Activated CD4-positive, alpha-beta memory T cell treated with anti-CD3 and anti-CD28 coated beads for 36 hours (primary cell): ENCODE results near the gene ARNT2. TPM values are rescaled to one million over a fixed set of nuclear protein-coding genes. Genes with fewer than 3 reads are reported as not detected.

Experiments
- CTCF ChIA-PET: fragments of 350-600 bp; sonication (Branson Sonifier 250); formaldehyde crosslinking; loops from one replicate; lab custom pipeline; 2021; ENCODE audit warnings: antibody characterized with exemption, inconsistent platforms; lab: Charles Lee
- POLR2A ChIA-PET: fragments of 350-600 bp; sonication (Branson Sonifier 250); formaldehyde crosslinking; loops from one replicate; lab custom pipeline; 2021; ENCODE audit warnings: antibody characterized with exemption; lab: Charles Lee
- DNase-seq: peaks from one replicate; pipeline ENCODE4 v3.0.0-alpha.2; 2020
- H3K27ac Mint-ChIP-seq: one replicate; pipeline ENCODE4 v1.8.0; 2021; ENCODE audit warnings: mixed read lengths
- H3K27me3 Mint-ChIP-seq: one replicate; pipeline ENCODE4 v1.8.0; 2021; ENCODE audit warnings: mixed read lengths
- H3K36me3 Mint-ChIP-seq: one replicate; pipeline ENCODE4 v1.8.0; 2021; ENCODE audit warnings: mixed read lengths
- H3K4me1 Mint-ChIP-seq: one replicate; pipeline ENCODE4 v1.8.0; 2021; ENCODE audit warnings: low read depth, mixed read lengths
- H3K4me3 Mint-ChIP-seq: one replicate; pipeline ENCODE4 v1.8.0; 2021; ENCODE audit warnings: mild to moderate bottlenecking, mixed read lengths
- H3K9me3 Mint-ChIP-seq: one replicate; pipeline ENCODE4 v1.8.0; 2021; ENCODE audit warnings: mixed read lengths
- intact Hi-C: fragments of 100-400 bp; cut with micrococcal nuclease; formaldehyde crosslinking; loops from one replicate; pipeline ENCODE4 v1.15.1; 2023
- total RNA-seq, 2 experiments: library from RNA; stranded (reverse); gene quantifications; one replicate each; pipeline ENCODE4 v1.2.3, GENCODE V29; 2021

The ARNT2 gene
- total RNA-seq, 2 experiments from 2014 or later, result 0.10 to 0.38 TPM

DNA sequence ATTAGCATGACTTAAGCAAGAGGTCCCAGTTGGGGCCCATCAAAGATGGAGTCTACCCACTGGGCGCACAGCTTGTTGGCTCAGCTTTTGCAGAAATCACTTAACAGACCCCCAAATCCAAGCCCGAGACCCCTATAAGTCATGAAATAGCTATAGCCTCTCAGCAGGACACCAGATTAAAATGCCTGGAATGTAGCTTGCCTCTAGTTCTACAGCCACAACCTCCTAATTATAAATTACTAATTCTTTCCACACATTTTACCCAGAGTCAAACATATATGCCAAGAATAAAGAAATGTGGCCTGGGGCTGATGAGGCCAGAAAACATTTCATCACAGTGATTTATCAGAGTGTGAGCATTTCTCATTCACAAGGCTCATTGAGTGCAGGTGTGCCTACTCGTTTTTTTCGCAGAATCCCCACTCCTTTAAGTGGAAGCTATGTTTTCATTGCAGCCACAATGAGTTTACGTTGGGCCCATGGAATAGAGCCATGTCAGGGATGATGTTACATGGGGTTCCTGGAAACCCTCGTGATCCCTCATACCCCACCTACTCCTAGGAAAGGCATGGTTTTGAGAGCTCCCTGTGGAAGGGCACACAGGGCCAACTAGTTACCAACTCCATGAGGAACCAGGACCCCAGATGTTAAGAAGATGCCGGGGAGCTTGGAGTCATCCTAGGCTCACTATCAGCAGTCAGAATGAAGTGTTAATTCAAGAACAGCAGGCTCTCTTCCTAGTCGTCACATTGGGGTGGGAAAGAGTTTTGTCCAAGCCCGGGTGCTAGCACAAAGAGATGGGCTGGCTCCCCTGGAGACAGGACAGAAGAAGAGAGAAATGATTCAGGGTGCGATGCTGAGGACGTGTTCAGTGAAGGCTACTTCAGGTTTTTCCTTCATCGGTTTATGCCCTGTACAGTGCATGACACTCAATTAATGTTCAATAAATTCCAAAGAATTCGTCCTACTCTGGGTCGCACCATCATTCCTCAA is 200.7 kb downstream of the ARNT2 start:
- POLR2A ChIA-PET, result no interaction called here
- Mint-ChIP-seq H3K36me3 (no peaks in the 10 kb centered on the region), H3K4me3 (no peak overlapping the region), H3K27ac (no peak overlapping the region), H3K9me3 (no peaks in the 10 kb centered on the region), H3K27me3 (peaks cover 1% of the 10 kb centered on the region), H3K4me1 (no peaks in the 10 kb centered on the region)
- CTCF ChIA-PET, result interaction anchor here (0.9 kb wide), 1 partner anchor 172 kb away, joined by 3 read pairs; no protein-coding TSS in a partner anchor
- intact Hi-C loops, result no loop called here
- no peak for DNase-seq

DNA sequence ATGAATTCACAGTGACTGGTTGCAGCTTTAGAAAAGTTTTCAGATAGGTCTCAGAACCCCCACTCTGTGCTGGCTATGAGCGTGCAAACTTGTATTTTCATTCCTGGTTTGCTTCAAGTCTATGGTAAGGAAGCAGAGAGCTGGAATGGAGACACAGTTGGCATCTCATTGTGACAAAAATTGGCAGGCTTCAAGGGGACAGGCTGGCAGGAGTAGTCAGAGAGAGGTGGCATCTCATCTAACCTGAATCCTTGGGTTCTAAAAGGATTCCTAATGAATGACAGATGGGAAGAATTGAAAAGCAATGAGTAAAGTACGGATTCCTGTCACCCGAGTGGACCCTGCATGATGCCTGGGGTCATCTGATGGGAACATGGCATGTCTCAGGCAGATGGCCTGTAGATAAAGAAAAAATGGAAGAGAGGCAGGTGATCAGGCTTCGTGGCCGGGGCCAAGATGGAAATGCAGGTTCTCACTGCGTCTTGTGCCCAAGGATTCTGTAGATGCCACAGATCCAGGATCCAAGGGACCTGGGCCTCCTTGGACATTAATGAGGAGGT is 201.5 kb downstream of the ARNT2 start:
- Mint-ChIP-seq H3K4me3 (no peak overlapping the region), H3K4me1 (no peaks in the 10 kb centered on the region), H3K9me3 (no peaks in the 10 kb centered on the region), H3K36me3 (no peaks in the 10 kb centered on the region), H3K27ac (no peak overlapping the region), H3K27me3 (no peaks in the 10 kb centered on the region)
- ChIA-PET CTCF (interaction anchor here (0.9 to 2.2 kb wide), 2 partner anchors 171 kb away, joined by 3 to 7 read pairs; no protein-coding TSS in a partner anchor), POLR2A (no interaction called here)
- intact Hi-C loops, result no loop called here
- no peak for DNase-seq

DNA sequence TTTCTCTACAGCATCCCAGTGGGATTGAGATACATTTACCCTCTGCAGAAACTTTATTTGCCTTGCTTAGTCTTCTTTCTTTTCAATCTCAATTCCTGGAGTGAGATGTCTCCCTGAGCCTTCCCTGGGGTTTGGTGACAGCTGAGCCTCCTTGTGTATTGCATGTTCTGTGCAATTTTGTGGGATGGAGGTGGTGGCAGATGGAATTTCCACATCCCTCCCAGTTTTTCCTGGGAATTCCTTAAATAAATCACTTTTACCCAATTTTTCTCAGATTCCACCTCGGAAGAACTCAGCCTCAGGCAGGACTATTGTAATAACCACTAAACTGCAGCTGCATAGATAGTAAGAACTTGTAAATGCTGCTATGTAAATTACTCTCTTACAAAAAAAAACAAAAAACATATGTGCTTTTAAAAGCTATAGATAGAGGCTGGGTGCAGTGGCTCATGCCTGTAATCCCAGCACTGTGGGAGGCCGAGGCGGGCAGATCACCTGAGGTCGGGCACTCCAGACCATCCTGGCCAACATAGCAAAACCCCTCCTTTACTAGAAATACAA is 202.4 kb downstream of the ARNT2 start:
- ChIA-PET POLR2A (no interaction called here), CTCF (interaction anchor here (2.2 kb wide), 1 partner anchor 170 kb away, joined by 7 read pairs; no protein-coding TSS in a partner anchor)
- no peak for DNase-seq
- H3K9me3 Mint-ChIP-seq, result no peaks in the 10 kb centered on the region
- H3K36me3 Mint-ChIP-seq, result no peaks in the 10 kb centered on the region
- no peak overlapping the region for H3K4me3 Mint-ChIP-seq
- H3K4me1 Mint-ChIP-seq, result no peaks in the 10 kb centered on the region
- no peaks in the 10 kb centered on the region for H3K27me3 Mint-ChIP-seq
- intact Hi-C loops, result no loop called here
- no peak overlapping the region for H3K27ac Mint-ChIP-seq

DNA sequence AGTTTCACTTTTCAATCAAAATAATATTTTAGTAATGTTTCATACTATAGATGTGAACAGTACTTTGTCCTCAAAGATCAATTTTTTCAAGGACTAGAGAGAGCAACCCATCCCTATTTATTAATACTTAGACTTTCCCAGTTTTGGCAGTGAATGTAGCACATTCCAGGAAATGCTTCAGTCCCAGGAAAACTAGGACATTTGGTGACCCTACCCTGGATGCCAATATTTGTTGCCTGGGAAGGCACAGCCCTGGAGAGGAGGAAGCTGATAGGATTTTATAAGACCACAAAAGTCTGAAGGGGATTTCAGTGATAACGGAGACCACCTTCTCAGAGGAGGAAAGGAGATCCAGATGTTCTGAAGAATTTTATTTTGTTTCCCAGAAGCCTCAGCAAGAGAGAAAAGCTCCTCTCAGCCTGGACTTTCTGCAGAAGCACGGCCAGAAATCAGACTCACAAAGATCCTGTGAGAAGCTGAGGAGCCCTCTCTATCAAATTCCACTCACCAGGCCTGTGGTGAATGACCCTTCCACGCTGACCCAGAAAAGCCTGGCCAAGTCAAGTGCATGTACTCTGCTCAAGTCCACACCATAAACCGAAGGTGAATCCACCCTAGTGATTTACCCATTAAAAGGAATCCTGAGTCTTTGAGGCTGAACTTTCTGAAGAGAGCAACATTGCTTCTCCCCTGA is 203.3 kb downstream of the ARNT2 start:
- no peaks in the 10 kb centered on the region for H3K36me3 Mint-ChIP-seq
- ChIA-PET CTCF (interaction anchor here (2.2 kb wide), 1 partner anchor 169 kb away, joined by 7 read pairs; no protein-coding TSS in a partner anchor), POLR2A (no interaction called here)

DNA sequence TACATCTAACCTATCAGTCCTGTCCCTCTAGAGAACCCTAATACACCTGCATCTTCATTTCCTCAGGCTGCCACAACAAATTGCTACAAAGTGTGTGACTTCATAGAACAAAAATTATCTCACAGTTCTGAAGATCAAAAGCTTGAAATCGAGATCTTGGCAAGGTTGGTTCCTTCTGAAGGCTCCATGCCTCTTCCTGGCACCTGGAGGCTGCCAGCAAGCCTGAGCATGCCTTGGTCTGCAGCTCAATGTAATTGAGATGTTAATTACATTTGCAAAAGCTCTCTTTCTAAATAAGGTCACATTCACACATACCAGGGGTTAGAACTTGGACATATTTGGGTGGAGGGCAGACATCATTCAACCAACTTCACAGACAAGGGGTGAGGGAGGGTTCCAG is 204.5 kb downstream of the ARNT2 start:
- Mint-ChIP-seq H3K9me3 (no peaks in the 10 kb centered on the region), H3K27me3 (no peaks in the 10 kb centered on the region), H3K36me3 (no peaks in the 10 kb centered on the region), H3K4me1 (no peaks in the 10 kb centered on the region), H3K27ac (no peak overlapping the region), H3K4me3 (no peak overlapping the region)
- intact Hi-C loops, result no loop called here
- ChIA-PET CTCF (interaction anchor here (1.0 kb wide), 1 partner anchor 153 kb away, joined by 4 read pairs; no protein-coding TSS in a partner anchor), POLR2A (no interaction called here)
- DNase-seq, result no peak

More for the DNA sequence above, 203.3 kb downstream of the ARNT2 start:
- intact Hi-C loops, result no loop called here
- Mint-ChIP-seq H3K9me3 (no peaks in the 10 kb centered on the region), H3K27me3 (no peaks in the 10 kb centered on the region), H3K4me1 (no peaks in the 10 kb centered on the region), H3K4me3 (no peak overlapping the region), H3K27ac (no peak overlapping the region)
- DNase-seq, result no peak

DNA sequence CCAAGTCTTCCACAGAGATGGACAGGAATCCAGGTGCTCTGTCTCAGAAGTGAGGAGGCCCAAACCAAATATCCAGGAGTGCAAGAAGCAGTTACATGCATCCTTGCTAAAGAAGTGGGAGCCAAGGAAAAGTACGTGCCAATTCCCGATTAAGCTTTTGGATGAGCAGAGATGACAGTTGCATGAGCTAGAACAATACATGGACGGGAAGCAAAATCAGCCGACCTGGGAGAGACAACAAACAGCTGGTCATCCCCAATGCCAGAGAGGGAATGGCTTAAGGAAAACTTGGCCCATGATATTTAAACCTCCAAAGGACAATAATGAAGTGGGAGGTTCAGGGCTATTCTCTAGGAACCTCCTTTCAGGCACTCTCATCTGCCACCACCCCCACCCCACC is 204.9 kb downstream of the ARNT2 start:
- DNase-seq, result no peak
- Mint-ChIP-seq H3K9me3 (no peaks in the 10 kb centered on the region), H3K27me3 (no peaks in the 10 kb centered on the region), H3K36me3 (no peaks in the 10 kb centered on the region), H3K4me1 (no peaks in the 10 kb centered on the region), H3K4me3 (no peak overlapping the region), H3K27ac (no peak overlapping the region)
- ChIA-PET CTCF (interaction anchor here (1.0 kb wide), 1 partner anchor 153 kb away, joined by 4 read pairs; no protein-coding TSS in a partner anchor), POLR2A (no interaction called here)
- intact Hi-C loops, result no loop called here

DNA sequence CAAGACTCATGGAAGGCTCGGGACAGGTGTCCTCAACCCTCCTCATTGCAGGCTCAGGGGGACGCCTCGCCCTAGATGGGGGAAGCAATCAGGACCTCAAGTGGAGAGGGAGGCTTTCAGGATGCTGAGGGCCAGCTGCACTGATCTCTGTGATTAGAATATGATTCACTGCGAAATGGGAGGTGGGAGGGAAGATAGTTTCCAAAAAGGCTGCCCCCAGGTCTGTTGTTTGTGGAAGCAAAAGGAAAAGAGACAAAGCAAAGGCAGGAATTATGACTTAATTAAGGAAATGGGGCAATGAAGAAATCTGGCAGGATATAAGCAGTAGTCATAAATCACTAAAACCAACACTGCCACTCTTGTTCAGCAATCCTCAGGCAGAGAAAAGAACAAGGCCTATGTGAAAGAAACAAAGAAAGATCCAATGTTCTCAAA is 205.3 kb downstream of the ARNT2 start:
- H3K36me3 Mint-ChIP-seq, result no peaks in the 10 kb centered on the region
- H3K27ac Mint-ChIP-seq, result no peak overlapping the region
- POLR2A ChIA-PET, result no interaction called here
- no peaks in the 10 kb centered on the region for H3K4me1 Mint-ChIP-seq
- no peak for DNase-seq
- CTCF ChIA-PET, result no interaction called here
- intact Hi-C loops, result no loop called here
- H3K27me3 Mint-ChIP-seq, result no peaks in the 10 kb centered on the region
- H3K4me3 Mint-ChIP-seq, result no peak overlapping the region
- no peaks in the 10 kb centered on the region for H3K9me3 Mint-ChIP-seq

DNA sequence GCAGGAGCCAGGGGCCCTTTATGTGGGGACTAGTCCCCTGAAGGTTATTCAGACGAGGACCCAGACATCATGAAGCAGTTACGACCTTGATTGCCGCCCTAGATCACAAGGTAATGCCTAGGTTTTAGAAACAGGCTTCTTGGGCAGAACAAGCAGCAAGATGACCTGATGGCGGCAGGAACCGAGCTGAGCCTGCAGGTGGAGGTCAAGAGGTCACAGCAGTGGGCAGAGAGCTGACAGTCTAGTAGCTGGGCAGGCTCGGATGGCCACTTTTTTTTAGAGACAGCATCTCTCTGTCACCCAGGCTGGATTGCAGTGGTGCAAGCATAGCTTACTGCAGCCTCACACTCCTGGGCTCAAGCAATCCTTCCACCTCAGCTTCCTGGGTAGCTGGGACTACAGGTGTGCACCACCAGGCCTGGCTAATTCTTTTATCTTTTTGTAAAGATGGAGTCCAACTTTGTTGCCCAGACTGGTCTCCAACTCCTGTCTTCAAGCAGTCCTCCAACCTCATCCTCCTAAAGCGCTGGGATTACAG is 207.4 kb downstream of the ARNT2 start:
- POLR2A ChIA-PET, result no interaction called here
- H3K9me3 Mint-ChIP-seq, result no peaks in the 10 kb centered on the region
- CTCF ChIA-PET, result no interaction called here

DNA sequence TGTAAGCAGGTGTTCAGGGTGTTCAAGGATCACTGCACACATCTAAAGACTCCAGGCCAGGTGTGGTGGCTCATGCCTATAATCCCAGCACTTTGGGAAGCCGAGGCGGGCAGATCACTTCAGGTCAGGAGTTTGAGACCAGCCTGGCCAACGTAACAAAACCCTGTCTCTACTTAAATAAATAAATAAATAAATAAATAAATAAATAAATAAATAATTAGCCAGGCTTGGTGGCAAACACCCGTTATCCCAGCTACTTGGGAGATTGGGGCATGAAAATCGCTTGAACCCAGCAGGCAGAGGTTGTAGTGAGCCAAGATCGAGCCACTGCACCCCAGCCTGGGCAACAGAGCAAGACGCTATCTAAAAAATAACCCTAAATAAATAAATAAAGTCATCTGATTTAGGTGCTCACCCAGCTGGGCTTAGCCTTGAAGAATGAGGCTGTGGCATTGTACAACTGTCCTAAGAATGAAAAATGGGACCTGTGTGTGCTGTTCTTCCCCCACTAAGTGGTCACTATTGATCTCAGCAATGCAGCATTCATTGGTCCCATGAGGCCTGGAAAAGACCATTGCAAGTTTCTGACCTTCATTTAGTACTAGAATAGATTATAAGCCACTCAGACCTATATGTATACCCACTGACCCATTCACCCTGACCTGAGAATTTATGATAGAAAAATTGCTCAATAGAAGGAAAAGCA is 208.1 kb downstream of the ARNT2 start:
- no peak overlapping the region for H3K27ac Mint-ChIP-seq
- H3K4me3 Mint-ChIP-seq, result no peak overlapping the region
- intact Hi-C loops, result no loop called here
- H3K36me3 Mint-ChIP-seq, result no peaks in the 10 kb centered on the region
- DNase-seq, result no peak
- H3K4me1 Mint-ChIP-seq, result no peaks in the 10 kb centered on the region
- ChIA-PET POLR2A (no interaction called here), CTCF (interaction anchor here (1.5 kb wide), 1 partner anchor 357 kb away, joined by 5 read pairs; no protein-coding TSS in a partner anchor)
- no peaks in the 10 kb centered on the region for H3K9me3 Mint-ChIP-seq
- H3K27me3 Mint-ChIP-seq, result peaks cover 7% of the 10 kb centered on the region

More for the DNA sequence above, 207.4 kb downstream of the ARNT2 start:
- H3K27me3 Mint-ChIP-seq, result peaks cover 7% of the 10 kb centered on the region
- H3K27ac Mint-ChIP-seq, result no peak overlapping the region
- H3K4me1 Mint-ChIP-seq, result no peaks in the 10 kb centered on the region
- intact Hi-C loops, result no loop called here
- H3K36me3 Mint-ChIP-seq, result no peaks in the 10 kb centered on the region
- H3K4me3 Mint-ChIP-seq, result no peak overlapping the region
- no peak for DNase-seq

DNA sequence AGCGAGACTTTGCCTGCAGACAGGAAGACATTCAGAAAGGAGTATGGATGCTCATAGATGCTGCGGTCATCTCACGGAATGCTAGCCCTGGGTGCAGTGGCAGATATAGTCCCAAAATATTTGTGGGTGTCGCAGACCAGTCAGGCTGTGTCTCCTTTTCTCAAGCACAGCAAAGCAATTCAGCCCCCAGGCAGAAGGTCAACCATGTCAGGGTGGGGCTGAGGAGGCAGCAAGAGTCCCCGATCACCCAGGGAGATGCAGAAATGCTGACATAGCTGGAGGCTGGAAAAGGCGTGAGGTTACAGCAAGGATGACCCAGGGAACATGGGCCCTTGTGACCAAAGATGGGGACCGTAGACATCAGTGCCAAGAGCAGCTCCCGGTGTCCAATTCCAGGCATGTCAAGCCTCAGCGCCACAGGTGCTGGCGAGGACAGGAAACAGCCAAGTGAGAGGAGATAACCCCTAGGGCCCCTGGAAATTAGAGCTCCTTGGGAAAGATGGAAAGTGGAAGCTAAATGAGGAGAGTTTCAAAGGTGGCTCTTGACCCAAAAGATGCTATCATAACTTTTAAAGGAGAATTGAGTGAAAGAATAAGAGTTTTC is 209.7 kb downstream of the ARNT2 start:
- no peak for DNase-seq
- CTCF ChIA-PET, result interaction anchor here (1.5 kb wide), 1 partner anchor 356 kb away, joined by 5 read pairs; no protein-coding TSS in a partner anchor
- intact Hi-C loops, result no loop called here
- Mint-ChIP-seq H3K4me3 (no peak overlapping the region), H3K9me3 (no peaks in the 10 kb centered on the region), H3K27me3 (peaks cover 17% of the 10 kb centered on the region), H3K27ac (no peak overlapping the region), H3K4me1 (no peaks in the 10 kb centered on the region), H3K36me3 (no peaks in the 10 kb centered on the region)
- POLR2A ChIA-PET, result no interaction called here
